ENCODE data around the gene STON1. TPM values are rescaled to one million over a fixed set of nuclear protein-coding genes. Genes with fewer than 3 reads are reported as not detected.

The STON1 gene
- total RNA-seq, 1 experiment from 2014 or later = 1.7 TPM

- no peak for TF ChIP-seq EZH2 (IDR thresholded peaks at IDR 0.05; ENCODE audit: low read depth)
- no peak for TF ChIP-seq CTCF (conservative IDR thresholded peaks at IDR 0.05)
- Histone ChIP-seq H3K36me3 (ENCODE audit: low read depth) (no peaks in the 10 kb centered on the region), H3K9me3 (ENCODE audit: insufficient read depth, low read depth) (no peaks in the 10 kb centered on the region), H3F3A (ENCODE audit: insufficient read depth, low read depth) (no peaks in the 10 kb centered on the region), H3K27ac (no peak overlapping the region), H3K4me3 (no peak overlapping the region), H3K79me2 (ENCODE audit: low read depth) (no peaks in the 10 kb centered on the region), H3K4me2 (no peak overlapping the region), H3K27me3 (ENCODE audit: insufficient read depth, low read depth) (no peaks in the 10 kb centered on the region), H3K9me2 (ENCODE audit: insufficient read depth) (no peaks in the 10 kb centered on the region), H3K4me1 (replicated peaks; ENCODE audit: insufficient read depth) (no peaks in the 10 kb centered on the region), H4K20me1 (ENCODE audit: insufficient read depth) (no peaks in the 10 kb centered on the region), H2AFZ (no peak overlapping the region)
- no TSS peak for BruUV-seq (replicated peaks)
- no peak for DNase-seq
- POLR2A ChIA-PET (ENCODE audit: unreplicated experiment) = interaction anchor here (0.6 to 0.7 kb wide), 2 partner anchors 19 to 80 kb away, joined by 3 read pairs; no protein-coding TSS in a partner anchor
- CTCF ChIA-PET = no interaction called here
- intact Hi-C loops (cut with micrococcal nuclease; ENCODE audit: unreplicated experiment) = no loop called here
These were observed 38.6 kb downstream of the STON1 start for GRCh38 chr2:48568547-48568946.

- no TSS peak for BruUV-seq (replicated peaks)
- H3K36me3 ChIP-seq (ENCODE audit: low read depth) = no peaks in the 10 kb centered on the region
- DNase-seq = no peak
These were observed 39.5 kb downstream of the STON1 start for GRCh38 chr2:48569433-48569832.

GRCh38 chr2:48572816-48573215, 42.9 kb downstream of the STON1 start:
- CTCF ChIA-PET = no interaction called here
- H3K79me2 ChIP-seq (ENCODE audit: low read depth) = no peaks in the 10 kb centered on the region
- no peaks in the 10 kb centered on the region for H3K9me2 ChIP-seq (ENCODE audit: insufficient read depth)
- DNase-seq = no peak
- H3K4me3 ChIP-seq = no peak overlapping the region
- H3K36me3 ChIP-seq (ENCODE audit: low read depth) = no peaks in the 10 kb centered on the region
- H4K20me1 ChIP-seq (ENCODE audit: insufficient read depth) = no peaks in the 10 kb centered on the region
- H3F3A ChIP-seq (ENCODE audit: insufficient read depth, low read depth) = no peaks in the 10 kb centered on the region
- H3K4me2 ChIP-seq = no peak overlapping the region
- POLR2A ChIA-PET (ENCODE audit: unreplicated experiment) = no interaction called here
- intact Hi-C loops (cut with micrococcal nuclease; ENCODE audit: unreplicated experiment) = no loop called here
- H3K27ac ChIP-seq = no peak overlapping the region
- no peaks in the 10 kb centered on the region for H3K4me1 ChIP-seq (replicated peaks; ENCODE audit: insufficient read depth)
- TF ChIP-seq CTCF (conservative IDR thresholded peaks at IDR 0.05) = no peak
- TF ChIP-seq EZH2 (IDR thresholded peaks at IDR 0.05; ENCODE audit: low read depth) = no peak
- no peaks in the 10 kb centered on the region for H3K9me3 ChIP-seq (ENCODE audit: insufficient read depth, low read depth)
- H2AFZ ChIP-seq = no peak overlapping the region
- no peaks in the 10 kb centered on the region for H3K27me3 ChIP-seq (ENCODE audit: insufficient read depth, low read depth)
- no TSS peak for BruUV-seq (replicated peaks)

More at GRCh38 chr2:48569433-48569832, 39.5 kb downstream of the STON1 start:
- CTCF ChIA-PET = no interaction called here
- Histone ChIP-seq H3K27me3 (ENCODE audit: insufficient read depth, low read depth) (no peaks in the 10 kb centered on the region), H3K4me2 (no peak overlapping the region), H3K9me3 (ENCODE audit: insufficient read depth, low read depth) (no peaks in the 10 kb centered on the region), H3F3A (ENCODE audit: insufficient read depth, low read depth) (no peaks in the 10 kb centered on the region), H3K79me2 (ENCODE audit: low read depth) (no peaks in the 10 kb centered on the region), H3K4me1 (replicated peaks; ENCODE audit: insufficient read depth) (no peaks in the 10 kb centered on the region), H2AFZ (no peak overlapping the region), H4K20me1 (ENCODE audit: insufficient read depth) (no peaks in the 10 kb centered on the region), H3K9me2 (ENCODE audit: insufficient read depth) (no peaks in the 10 kb centered on the region), H3K4me3 (no peak overlapping the region), H3K27ac (no peak overlapping the region)
- POLR2A ChIA-PET (ENCODE audit: unreplicated experiment) = no interaction called here
- intact Hi-C loops (cut with micrococcal nuclease; ENCODE audit: unreplicated experiment) = no loop called here
- TF ChIP-seq CTCF (conservative IDR thresholded peaks at IDR 0.05) = no peak
- TF ChIP-seq EZH2 (IDR thresholded peaks at IDR 0.05; ENCODE audit: low read depth) = no peak
